ENCODE data around the gene TAS1R3. TPM values are rescaled to one million over a fixed set of nuclear protein-coding genes. Genes with fewer than 3 reads are reported as not detected.

Gene TAS1R3
- total and polyA plus RNA-seq, 2 donors (not counting 1 experiment from before 2014, with no cell fraction given) = 4.1 to 11.7 TPM

DNA sequence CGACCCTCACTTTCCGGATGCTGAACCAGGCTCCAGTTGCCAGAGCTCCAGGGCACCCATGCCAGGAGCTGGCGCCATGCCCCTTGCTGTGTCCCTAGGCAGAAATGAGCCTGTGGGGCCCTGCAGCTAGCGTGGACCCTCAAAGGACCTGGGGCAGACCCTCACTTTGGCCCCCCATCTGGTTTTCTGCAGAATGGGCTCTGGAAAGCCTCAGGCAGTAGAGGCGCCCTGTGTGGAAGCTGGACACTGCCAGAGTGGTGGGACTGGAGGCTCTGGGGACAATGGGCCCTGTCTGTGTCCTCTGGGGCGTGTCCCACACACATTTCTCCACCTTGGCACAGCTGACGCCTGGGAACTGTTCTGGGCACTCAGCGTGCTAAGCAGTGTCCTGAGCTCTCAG, 50.2 kb downstream of the TAS1R3 start:
- Histone ChIP-seq H4K20me1 (ENCODE audit: control insufficient read depth, insufficient read depth, low read length, poor library complexity, severe bottlenecking) (peaks cover 7% of the 10 kb centered on the region), H3K4me2 (replicated peaks; ENCODE audit: low read depth, low read length, poor library complexity, severe bottlenecking) (no peak overlapping the region), H3K4me3 (ENCODE audit: control extremely low read depth in 1 of 5, extremely low read depth in 1 of 5, insufficient read depth in 1 of 5, low read depth in 2 of 5, low read length in 4 of 5) (no peak overlapping the region), H3K36me3 (replicated peaks in 1 of 2; ENCODE audit: control extremely low read depth in 1 of 2, control insufficient read depth in 1 of 2, extremely low read depth in 1 of 2, insufficient read depth in 2 of 2, low read length in 1 of 2) (peaks cover 1 to 9% of the 10 kb centered on the region in 2 experiments), H3K9ac (ENCODE audit: low read length) (no peak overlapping the region), H3K27me3 (replicated peaks in 1 of 4; ENCODE audit: control extremely low read depth in 1 of 4, control insufficient read depth in 3 of 4, insufficient read depth in 4 of 4, low read length in 3 of 4) (no peaks in the 10 kb centered on the region), H3K4me1 (ENCODE audit: control insufficient read depth in 2 of 2, insufficient read depth in 2 of 2, low read length in 2 of 2) (no peaks in the 10 kb centered on the region), H3K79me2 (ENCODE audit: control insufficient read depth, insufficient read depth, low read length) (peaks cover 18% of the 10 kb centered on the region), H3K27ac (ENCODE audit: low read length in 2 of 2) (no peak overlapping the region), H3K9me3 (ENCODE audit: control extremely low read depth in 1 of 3, control insufficient read depth in 2 of 3, insufficient read depth in 1 of 3, low read length in 2 of 3) (no peaks in the 10 kb centered on the region), H2AFZ (ENCODE audit: insufficient read depth, low read depth, low read length, poor library complexity, severe bottlenecking) (no peak overlapping the region)
- CTCF ChIA-PET = interaction anchor here (1.1 kb wide), 1 partner anchor 10 kb away, joined by 3 read pairs; no protein-coding TSS in a partner anchor
- Mint-ChIP-seq H3K27me3 (no peaks in the 10 kb centered on the region), H3K4me3 (no peak overlapping the region), H3K27ac (no peak overlapping the region), H3K4me1 (no peaks in the 10 kb centered on the region), H3K9me3 (ENCODE audit: insufficient read depth) (no peaks in the 10 kb centered on the region)
- POLR2A ChIA-PET = interaction anchor here (1.1 kb wide), 1 partner anchor 15 kb away, joined by 3 read pairs; no protein-coding TSS in a partner anchor
- 84% methylated on average over 8 of the region's 8 CpGs for WGBS (ENCODE audit: insufficient coverage)
- intact Hi-C loops (cut with micrococcal nuclease) = no loop called here
- no peak for TF ChIP-seq EZH2 (IDR thresholded peaks at IDR 0.05; ENCODE audit: borderline replicate concordance, insufficient read depth, low read depth, low read length, poor library complexity, severe bottlenecking)
- TF ChIP-seq, protein P1, sequence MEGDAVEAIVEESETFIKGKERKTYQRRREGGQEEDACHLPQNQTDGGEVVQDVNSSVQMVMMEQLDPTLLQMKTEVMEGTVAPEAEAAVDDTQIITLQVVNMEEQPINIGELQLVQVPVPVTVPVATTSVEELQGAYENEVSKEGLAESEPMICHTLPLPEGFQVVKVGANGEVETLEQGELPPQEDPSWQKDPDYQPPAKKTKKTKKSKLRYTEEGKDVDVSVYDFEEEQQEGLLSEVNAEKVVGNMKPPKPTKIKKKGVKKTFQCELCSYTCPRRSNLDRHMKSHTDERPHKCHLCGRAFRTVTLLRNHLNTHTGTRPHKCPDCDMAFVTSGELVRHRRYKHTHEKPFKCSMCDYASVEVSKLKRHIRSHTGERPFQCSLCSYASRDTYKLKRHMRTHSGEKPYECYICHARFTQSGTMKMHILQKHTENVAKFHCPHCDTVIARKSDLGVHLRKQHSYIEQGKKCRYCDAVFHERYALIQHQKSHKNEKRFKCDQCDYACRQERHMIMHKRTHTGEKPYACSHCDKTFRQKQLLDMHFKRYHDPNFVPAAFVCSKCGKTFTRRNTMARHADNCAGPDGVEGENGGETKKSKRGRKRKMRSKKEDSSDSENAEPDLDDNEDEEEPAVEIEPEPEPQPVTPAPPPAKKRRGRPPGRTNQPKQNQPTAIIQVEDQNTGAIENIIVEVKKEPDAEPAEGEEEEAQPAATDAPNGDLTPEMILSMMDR (IDR thresholded peaks at IDR 0.05) = no peak
- no peak for DNase-seq
- ATAC-seq (ENCODE audit: low read depth) = no peak

Small RNAs within 50 kb of the gene (small RNA-seq; reads per million reads assigned to genes)
- gene MIR6726 (ENCODE audit: insufficient read length, low read depth, low replicate concordance) = not detected

Other genes starting within 250 kb of the TAS1R3 start
- 23.0 and 25.3 TPM in 2 replicates for gene C1orf159, start 215.2 kb upstream of the TAS1R3 start, total RNA-seq
- 25.6 and 29.6 TPM in 2 replicates for gene C1orf159, start 215.2 kb upstream of the TAS1R3 start, polyA plus RNA-seq
- gene TTLL10, start 157.4 kb upstream of the TAS1R3 start, total RNA-seq = 0.37 and 0.61 TPM in 2 replicates
- 0.37 and 0.45 TPM in 2 replicates for gene TTLL10, start 157.4 kb upstream of the TAS1R3 start, polyA plus RNA-seq
- gene TNFRSF18, start 124.7 kb upstream of the TAS1R3 start, total RNA-seq = 33.5 and 38.1 TPM in 2 replicates
- 10.1 and 25.2 TPM in 2 replicates for gene TNFRSF18, start 124.7 kb upstream of the TAS1R3 start, polyA plus RNA-seq
- 1.8 and 2.3 TPM in 2 replicates for gene TNFRSF4, start 117.1 kb upstream of the TAS1R3 start, total RNA-seq
- gene TNFRSF4, start 117.1 kb upstream of the TAS1R3 start, polyA plus RNA-seq = 0.63 and 1.9 TPM in 2 replicates
- gene SDF4, start 99.3 kb upstream of the TAS1R3 start, total RNA-seq = 143 and 151 TPM in 2 replicates
- gene SDF4, start 99.3 kb upstream of the TAS1R3 start, polyA plus RNA-seq = 100 and 104 TPM in 2 replicates
- gene B3GALT6, start 99.0 kb upstream of the TAS1R3 start, total RNA-seq = 21.0 TPM in 2 replicates
- 4.7 and 5.9 TPM in 2 replicates for gene B3GALT6, start 99.0 kb upstream of the TAS1R3 start, polyA plus RNA-seq
- gene C1QTNF12, start 84.6 kb upstream of the TAS1R3 start, total RNA-seq = 3.2 and 6.1 TPM in 2 replicates
- gene C1QTNF12, start 84.6 kb upstream of the TAS1R3 start, polyA plus RNA-seq = 1.2 and 1.8 TPM in 2 replicates
- 115 and 120 TPM in 2 replicates for gene UBE2J2, start 57.4 kb upstream of the TAS1R3 start, total RNA-seq
- gene UBE2J2, start 57.4 kb upstream of the TAS1R3 start, polyA plus RNA-seq = 32.8 and 40.1 TPM in 2 replicates
- 7.3 and 10.6 TPM in 2 replicates for gene SCNN1D, start 50.8 kb upstream of the TAS1R3 start, total RNA-seq
- 14.7 and 21.3 TPM in 2 replicates for gene SCNN1D, start 50.8 kb upstream of the TAS1R3 start, polyA plus RNA-seq
- gene ACAP3, start 23.4 kb upstream of the TAS1R3 start, total RNA-seq = 40.7 and 49.1 TPM in 2 replicates
- 124 and 126 TPM in 2 replicates for gene ACAP3, start 23.4 kb upstream of the TAS1R3 start, polyA plus RNA-seq
- gene PUSL1, start 22.7 kb upstream of the TAS1R3 start, total RNA-seq = 15.7 and 17.9 TPM in 2 replicates
- gene PUSL1, start 22.7 kb upstream of the TAS1R3 start, polyA plus RNA-seq = 21.3 and 25.8 TPM in 2 replicates
- 149 and 167 TPM in 2 replicates for gene INTS11, start 6.6 kb upstream of the TAS1R3 start, total RNA-seq
- gene INTS11, start 6.6 kb upstream of the TAS1R3 start, polyA plus RNA-seq = 245 and 279 TPM in 2 replicates
- 18.8 and 21.6 TPM in 2 replicates for gene CPTP, start 6.5 kb upstream of the TAS1R3 start, total RNA-seq
- gene CPTP, start 6.5 kb upstream of the TAS1R3 start, polyA plus RNA-seq = 8.0 and 17.1 TPM in 2 replicates
- gene DVL1, start 18.1 kb downstream of the TAS1R3 start, total RNA-seq = 46.1 and 48.2 TPM in 2 replicates
- 46.0 and 53.5 TPM in 2 replicates for gene DVL1, start 18.1 kb downstream of the TAS1R3 start, polyA plus RNA-seq
- not detected in 2 replicates for gene MXRA8, start 27.3 kb downstream of the TAS1R3 start, total RNA-seq
- gene MXRA8, start 27.3 kb downstream of the TAS1R3 start, polyA plus RNA-seq = 0.10 and 0.25 TPM in 2 replicates
- 61.7 and 67.0 TPM in 2 replicates for gene AURKAIP1, start 43.9 kb downstream of the TAS1R3 start, total RNA-seq
- gene AURKAIP1, start 43.9 kb downstream of the TAS1R3 start, polyA plus RNA-seq = 47.3 and 61.1 TPM in 2 replicates
- 347 and 367 TPM in 2 replicates for gene CCNL2, start 68.1 kb downstream of the TAS1R3 start, total RNA-seq
- gene CCNL2, start 68.1 kb downstream of the TAS1R3 start, polyA plus RNA-seq = 263 and 333 TPM in 2 replicates
- gene MRPL20, start 76.0 kb downstream of the TAS1R3 start, total RNA-seq = 119 and 129 TPM in 2 replicates
- 55.9 and 59.3 TPM in 2 replicates for gene MRPL20, start 76.0 kb downstream of the TAS1R3 start, polyA plus RNA-seq
- not detected in 2 replicates for gene ANKRD65, start 90.0 kb downstream of the TAS1R3 start, total RNA-seq
- 0.12 TPM in 1 of 2 replicates, not detected in the other for gene ANKRD65, start 90.0 kb downstream of the TAS1R3 start, polyA plus RNA-seq
- gene VWA1, start 104.4 kb downstream of the TAS1R3 start, total RNA-seq = not detected in 2 replicates
- gene VWA1, start 104.4 kb downstream of the TAS1R3 start, polyA plus RNA-seq = 0.09 TPM in 1 of 2 replicates, not detected in the other
- gene ATAD3C, start 118.4 kb downstream of the TAS1R3 start, total RNA-seq = 0.20 and 0.56 TPM in 2 replicates
- 1.1 TPM in 2 replicates for gene ATAD3C, start 118.4 kb downstream of the TAS1R3 start, polyA plus RNA-seq
- gene ATAD3B, start 140.5 kb downstream of the TAS1R3 start, total RNA-seq = 51.4 and 51.5 TPM in 2 replicates
- 50.9 and 62.0 TPM in 2 replicates for gene ATAD3B, start 140.5 kb downstream of the TAS1R3 start, polyA plus RNA-seq
- gene ATAD3A, start 180.9 kb downstream of the TAS1R3 start, total RNA-seq = 17.5 and 22.9 TPM in 2 replicates
- gene ATAD3A, start 180.9 kb downstream of the TAS1R3 start, polyA plus RNA-seq = 17.8 and 18.2 TPM in 2 replicates
- gene TMEM240, start 209.3 kb downstream of the TAS1R3 start, total RNA-seq = 0.66 and 1.8 TPM in 2 replicates
- gene TMEM240, start 209.3 kb downstream of the TAS1R3 start, polyA plus RNA-seq = 0.28 and 0.40 TPM in 2 replicates
- 111 and 112 TPM in 2 replicates for gene SSU72, start 243.6 kb downstream of the TAS1R3 start, total RNA-seq
- gene SSU72, start 243.6 kb downstream of the TAS1R3 start, polyA plus RNA-seq = 86.8 and 108 TPM in 2 replicates